Right atrium auricular region (tissue), 2 donors: ENCODE results near the gene FOXP4. TPM values are rescaled to one million over a fixed set of nuclear protein-coding genes. Genes with fewer than 3 reads are reported as not detected.

ENCODE experiments used
- DNase-seq: peaks from one replicate; pipeline ENCODE4 v3.0.0-alpha.2; 2019; ENCODE audit warnings: low spot score
- H3K27ac ChIP-seq, 2 donors: fragments of 200-600 bp; sonication (generic); 1 replicate in 1 of 2; 2 replicates in 1 of 2; pipeline ENCODE4 v1.5.1; 2016 to 2019
- H3K27me3 ChIP-seq, 2 donors: fragments of 200-600 bp; sonication (generic); one replicate each; pipeline versions ENCODE4 v1.5.1 to v1.6.0; 2017 to 2019
- H3K36me3 ChIP-seq: fragments of 200-600 bp; sonication (generic); one replicate; pipeline ENCODE4 v1.5.1; 2016
- H3K4me1 ChIP-seq, 2 donors: fragments of 200-600 bp; sonication (generic); one replicate each; pipeline versions ENCODE4 v1.5.1 to v1.6.0; 2017 to 2019
- H3K4me3 ChIP-seq, 2 donors: fragments of 200-600 bp; sonication (generic); 1 replicate in 1 of 2; 2 replicates in 1 of 2; pipeline ENCODE4 v1.5.1; 2017 to 2019; ENCODE audit warnings: mild to moderate bottlenecking in 1 of 2, moderate library complexity in 1 of 2
- H3K9me3 ChIP-seq, 2 donors: fragments of 200-600 bp; sonication (generic); one replicate each; pipeline ENCODE4 v1.5.1; 2019
- CTCF ChIP-seq, 2 donors: fragments of 200-600 bp; sonication (generic); IDR thresholded peaks; one replicate each; pipeline ENCODE4 v1.5.1; 2019; ENCODE audit warnings: antibody characterized with exemption in 2 of 2
- total RNA-seq, 2 donors: library from RNA; depleted of rRNA; stranded (reverse); fragments of >200 nt; gene quantifications; one replicate each; pipeline ENCODE4 v1.1.0, GENCODE V29; 2016

Gene FOXP4
- total RNA-seq, 2 donors from 2014 or later = 9.3 to 20.2 TPM

- no peaks in the 10 kb centered on the region for H3K27me3 ChIP-seq
- no peaks in the 10 kb centered on the region for H3K36me3 ChIP-seq
- no peak overlapping the region for H3K27ac ChIP-seq
- H3K9me3 ChIP-seq = no peaks in the 10 kb centered on the region
- TF ChIP-seq CTCF (IDR thresholded peaks at IDR 0.05) = no peak
- DNase-seq = no peak
- no peak overlapping the region for H3K4me3 ChIP-seq
- peaks cover 0 to 7% of the 10 kb centered on the region in 2 donors for H3K4me1 ChIP-seq
Measured at GRCh38 chr6:41625442-41625841, 79.3 kb downstream of the FOXP4 start.

- no peaks in the 10 kb centered on the region for H3K36me3 ChIP-seq
- H3K27me3 ChIP-seq = no peaks in the 10 kb centered on the region
- H3K27ac ChIP-seq = no peak overlapping the region
- TF ChIP-seq CTCF (IDR thresholded peaks at IDR 0.05) = no peak
- H3K4me3 ChIP-seq = no peak overlapping the region
- H3K9me3 ChIP-seq = no peaks in the 10 kb centered on the region
- H3K4me1 ChIP-seq = peaks cover 0 to 7% of the 10 kb centered on the region in 2 donors
- DNase-seq = no peak
Measured at GRCh38 chr6:41626022-41626421, 79.8 kb downstream of the FOXP4 start.

- H3K27ac ChIP-seq = no peak overlapping the region
- H3K9me3 ChIP-seq = no peaks in the 10 kb centered on the region
- TF ChIP-seq CTCF (IDR thresholded peaks at IDR 0.05) = no peak
- H3K36me3 ChIP-seq = no peaks in the 10 kb centered on the region
- no peak overlapping the region for H3K4me3 ChIP-seq
- no peak for DNase-seq
- no peaks in the 10 kb centered on the region for H3K27me3 ChIP-seq
- H3K4me1 ChIP-seq = peaks cover 0 to 7% of the 10 kb centered on the region in 2 donors
Measured at GRCh38 chr6:41626917-41627316, 80.7 kb downstream of the FOXP4 start.

GRCh38 chr6:41629128-41629527 lies 82.9 kb downstream of the FOXP4 start:
- no peak overlapping the region for H3K27ac ChIP-seq
- TF ChIP-seq CTCF (IDR thresholded peaks at IDR 0.05) = no peak
- no peaks in the 10 kb centered on the region for H3K27me3 ChIP-seq
- no peak overlapping the region for H3K4me3 ChIP-seq
- no peak for DNase-seq
- H3K36me3 ChIP-seq = no peaks in the 10 kb centered on the region
- H3K9me3 ChIP-seq = no peaks in the 10 kb centered on the region
- peaks cover 0 to 7% of the 10 kb centered on the region in 2 donors for H3K4me1 ChIP-seq

- Histone ChIP-seq H3K4me1 (peaks cover 0 to 11% of the 10 kb centered on the region in 2 donors), H3K27ac (no peak overlapping the region), H3K36me3 (no peaks in the 10 kb centered on the region), H3K4me3 (no peak overlapping the region), H3K9me3 (no peaks in the 10 kb centered on the region), H3K27me3 (no peaks in the 10 kb centered on the region)
- DNase-seq = no peak
- TF ChIP-seq CTCF (IDR thresholded peaks at IDR 0.05) = no peak
Measured at GRCh38 chr6:41630069-41630468, 83.9 kb downstream of the FOXP4 start.

- Histone ChIP-seq H3K4me3 (no peak overlapping the region), H3K9me3 (no peaks in the 10 kb centered on the region), H3K36me3 (no peaks in the 10 kb centered on the region), H3K4me1 (peaks cover 0 to 3% of the 10 kb centered on the region in 2 donors), H3K27me3 (no peaks in the 10 kb centered on the region), H3K27ac (no peak overlapping the region)
- no peak for TF ChIP-seq CTCF (IDR thresholded peaks at IDR 0.05)
- no peak for DNase-seq
Measured at GRCh38 chr6:41630946-41631345, 84.8 kb downstream of the FOXP4 start.
